RWPE1 (cell line): ENCODE measurements around the gene NPEPL1.
"Not testable (repeated sequence)": the region's sequence is repeated elsewhere in the genome, so short reads cannot be mapped to it uniquely, and the experiment has no call there.

Source experiments
- CTCF ChIA-PET: fragments of 350-600 bp; sonication (Branson Sonifier 250); formaldehyde crosslinking; extraction: SDS; loops from one replicate; lab custom pipeline; 2021; lab: Yijun Ruan, JAX
- POLR2A ChIA-PET: fragments of 400-600 bp; formaldehyde crosslinking; extraction: SDS; loops from one replicate; lab custom pipeline; 2020; ENCODE audit warnings: antibody characterized with exemption; ENCODE audit not compliant: low non-redundant PET; lab: Yijun Ruan, JAX
- DNase-seq: peaks from one replicate; pipeline ENCODE4 v3.0.0; 2012; ENCODE audit warnings: low spot score
- H3K27ac ChIP-seq: fragments of 450-650 bp; 2 replicates; pipeline ENCODE4 v1.5.1; 2017
- CTCF ChIP-seq: fragments of 450-650 bp; conservative IDR thresholded peaks from 2 replicates; pipeline ENCODE4 v1.5.1; 2017; ENCODE audit warnings: low read depth, mild to moderate bottlenecking

NPEPL1 gene

GRCh38 chr20:58753922-58754551 lies 61.4 kb downstream of the NPEPL1 start:
- H3K27ac ChIP-seq = no peak overlapping the region
- ChIA-PET POLR2A (no interaction called here), CTCF (interaction anchor here (0.7 kb wide), 1 partner anchor 11 kb away, joined by 3 read pairs; no protein-coding TSS in a partner anchor)
- no peak for DNase-seq
- TF ChIP-seq CTCF = no peak

GRCh38 chr20:58754584-58754983 lies 62.0 kb downstream of the NPEPL1 start:
- ChIA-PET CTCF (no interaction called here), POLR2A (no interaction called here)
- DNase-seq = no peak
- H3K27ac ChIP-seq = no peak overlapping the region
- no peak for TF ChIP-seq CTCF

- ChIA-PET POLR2A (no interaction called here), CTCF (interaction anchor here (0.6 kb wide), 1 partner anchor 1259 kb away, joined by 3 read pairs; no protein-coding TSS in a partner anchor)
- no peak for DNase-seq
- no peak overlapping the region for H3K27ac ChIP-seq
- no peak for TF ChIP-seq CTCF
These were observed 62.6 kb downstream of the NPEPL1 start for GRCh38 chr20:58755062-58755697.

- POLR2A ChIA-PET = no interaction called here
- CTCF ChIA-PET = interaction anchor here (0.6 to 0.7 kb wide), 4 partner anchors 66 to 1607 kb away, joined by 3 to 4 read pairs (median 4); no protein-coding TSS in a partner anchor
- DNase-seq = no peak
- no peak overlapping the region for H3K27ac ChIP-seq
- TF ChIP-seq CTCF = no peak
These were observed 63.3 kb downstream of the NPEPL1 start for GRCh38 chr20:58755766-58756449.

- ChIA-PET POLR2A (no interaction called here), CTCF (interaction anchor here (0.6 to 0.7 kb wide), 3 partner anchors 65 to 1607 kb away, joined by 3 to 4 read pairs (median 4); no protein-coding TSS in a partner anchor)
- DNase-seq = no peak
- TF ChIP-seq CTCF = no peak
- H3K27ac ChIP-seq = no peak overlapping the region
These were observed 63.8 kb downstream of the NPEPL1 start for GRCh38 chr20:58756450-58756775.

- POLR2A ChIA-PET, CTCF ChIA-PET, DNase-seq: not testable (repeated sequence)
These were observed 65.0 kb downstream of the NPEPL1 start for GRCh38 chr20:58757647-58758046.

More at GRCh38 chr20:58757647-58758046, 65.0 kb downstream of the NPEPL1 start:
- not testable (repeated sequence) for H3K27ac ChIP-seq
